Measurements from ENCODE around the gene PRKAR1A. TPM values are rescaled to one million over a fixed set of nuclear protein-coding genes. Genes with fewer than 3 reads are reported as not detected.

The PRKAR1A gene
- total RNA-seq, 2 donors from 2014 or later, result 296 to 409 TPM

DNA sequence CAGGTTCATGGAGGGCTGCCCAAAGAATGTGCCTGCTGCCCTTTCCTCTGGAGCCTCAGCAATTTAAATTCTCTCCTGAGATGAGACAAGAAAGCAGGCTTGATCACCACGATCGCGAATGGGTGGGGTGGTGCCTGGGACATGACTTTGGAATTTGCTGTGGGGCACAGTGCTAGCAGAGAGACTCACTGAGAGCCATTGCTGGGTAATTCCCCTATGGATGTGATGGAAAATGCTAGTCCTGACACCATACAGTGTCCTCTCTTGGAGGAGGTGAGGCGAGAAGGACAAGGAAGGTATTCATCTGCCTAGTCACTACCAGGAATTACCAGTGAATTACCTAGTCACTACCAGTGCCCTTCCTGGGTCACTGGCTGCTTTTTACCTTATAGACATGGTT lies 73.4 kb downstream of the PRKAR1A start:
- WGBS, result 84% methylated on average over 4 of the region's 4 CpGs
- DNase-seq (ENCODE audit: low spot score), result no peak
- H3K4me3 ChIP-seq, result no peak overlapping the region
- TF ChIP-seq POLR2AphosphoS5 (IDR thresholded peaks at IDR 0.05) (no peak), POLR2A (IDR thresholded peaks at IDR 0.05) (no peak)
- H3K36me3 ChIP-seq, result no peaks in the 10 kb centered on the region
- no peaks in the 10 kb centered on the region for H3K27me3 ChIP-seq (replicated peaks; ENCODE audit: insufficient read depth)
- no peak overlapping the region for H3K27ac ChIP-seq
- no peaks in the 10 kb centered on the region for H3K9me3 ChIP-seq
- intact Hi-C loops (cut with DNase I), result no loop called here
- no peaks in the 10 kb centered on the region for H3K4me1 ChIP-seq (replicated peaks)

DNA sequence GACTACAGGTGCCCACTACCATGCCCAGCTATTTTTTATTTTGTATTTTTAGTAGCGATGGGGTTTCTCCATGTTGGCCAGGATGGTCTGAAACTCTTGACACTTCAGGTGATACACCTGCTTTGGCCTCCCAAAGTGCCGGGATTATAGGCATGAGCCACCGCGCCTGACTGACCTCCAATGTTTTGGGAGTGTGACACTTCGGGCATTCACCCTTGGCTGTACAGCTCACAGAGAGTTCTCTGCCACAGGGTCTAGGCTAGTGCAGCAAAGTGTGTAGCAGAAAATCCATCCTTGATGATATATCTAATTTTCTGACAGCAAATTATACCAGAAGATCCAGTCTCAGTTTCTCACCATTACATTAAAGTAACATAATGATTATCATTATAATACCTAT lies 74.8 kb downstream of the PRKAR1A start:
- no peak overlapping the region for H3K4me3 ChIP-seq
- no peak overlapping the region for H3K27ac ChIP-seq
- no peak for DNase-seq (ENCODE audit: low spot score)
- H3K27me3 ChIP-seq (replicated peaks; ENCODE audit: insufficient read depth), result no peaks in the 10 kb centered on the region
- no peaks in the 10 kb centered on the region for H3K9me3 ChIP-seq
- 99% methylated on average over 5 of the region's 5 CpGs for WGBS
- no peaks in the 10 kb centered on the region for H3K36me3 ChIP-seq
- no peak for TF ChIP-seq POLR2AphosphoS5 (IDR thresholded peaks at IDR 0.05)
- TF ChIP-seq POLR2A (IDR thresholded peaks at IDR 0.05), result no peak
- TF ChIP-seq, protein P1, sequence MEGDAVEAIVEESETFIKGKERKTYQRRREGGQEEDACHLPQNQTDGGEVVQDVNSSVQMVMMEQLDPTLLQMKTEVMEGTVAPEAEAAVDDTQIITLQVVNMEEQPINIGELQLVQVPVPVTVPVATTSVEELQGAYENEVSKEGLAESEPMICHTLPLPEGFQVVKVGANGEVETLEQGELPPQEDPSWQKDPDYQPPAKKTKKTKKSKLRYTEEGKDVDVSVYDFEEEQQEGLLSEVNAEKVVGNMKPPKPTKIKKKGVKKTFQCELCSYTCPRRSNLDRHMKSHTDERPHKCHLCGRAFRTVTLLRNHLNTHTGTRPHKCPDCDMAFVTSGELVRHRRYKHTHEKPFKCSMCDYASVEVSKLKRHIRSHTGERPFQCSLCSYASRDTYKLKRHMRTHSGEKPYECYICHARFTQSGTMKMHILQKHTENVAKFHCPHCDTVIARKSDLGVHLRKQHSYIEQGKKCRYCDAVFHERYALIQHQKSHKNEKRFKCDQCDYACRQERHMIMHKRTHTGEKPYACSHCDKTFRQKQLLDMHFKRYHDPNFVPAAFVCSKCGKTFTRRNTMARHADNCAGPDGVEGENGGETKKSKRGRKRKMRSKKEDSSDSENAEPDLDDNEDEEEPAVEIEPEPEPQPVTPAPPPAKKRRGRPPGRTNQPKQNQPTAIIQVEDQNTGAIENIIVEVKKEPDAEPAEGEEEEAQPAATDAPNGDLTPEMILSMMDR (IDR thresholded peaks at IDR 0.05), result no peak
- intact Hi-C loops (cut with DNase I), result no loop called here
- no peaks in the 10 kb centered on the region for H3K4me1 ChIP-seq (replicated peaks)

DNA sequence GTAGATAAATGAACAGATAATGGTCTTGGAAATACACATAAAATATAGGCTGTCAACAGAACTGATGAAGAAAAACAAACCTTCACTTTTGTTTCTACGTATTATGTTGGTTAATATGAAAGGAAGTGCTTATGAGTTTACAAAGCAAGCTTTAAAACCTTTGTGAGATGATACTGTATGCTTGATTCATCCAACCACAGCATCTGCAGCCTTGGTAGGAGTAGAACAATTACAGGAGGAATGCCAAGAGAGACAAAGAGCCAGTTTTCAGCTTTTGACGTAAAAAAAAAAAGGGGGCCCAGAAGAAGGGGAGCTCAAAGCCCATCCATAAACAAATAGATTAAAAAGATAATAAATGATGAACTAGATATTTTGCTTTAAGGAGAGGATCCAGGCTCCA lies 75.6 kb downstream of the PRKAR1A start:
- H3K4me1 ChIP-seq (replicated peaks), result no peaks in the 10 kb centered on the region
- H3K27me3 ChIP-seq (replicated peaks; ENCODE audit: insufficient read depth), result no peaks in the 10 kb centered on the region
- DNase-seq (ENCODE audit: low spot score), result no peak
- no peaks in the 10 kb centered on the region for H3K36me3 ChIP-seq
- 52% methylated on average over 2 of the region's 2 CpGs for WGBS
- intact Hi-C loops (cut with DNase I), result no loop called here
- no peak overlapping the region for H3K27ac ChIP-seq
- no peak for TF ChIP-seq POLR2AphosphoS5 (IDR thresholded peaks at IDR 0.05)
- TF ChIP-seq POLR2A (IDR thresholded peaks at IDR 0.05), result no peak
- TF ChIP-seq, protein P1 (IDR thresholded peaks at IDR 0.05), result no peak
- no peaks in the 10 kb centered on the region for H3K9me3 ChIP-seq
- no peak overlapping the region for H3K4me3 ChIP-seq

DNA sequence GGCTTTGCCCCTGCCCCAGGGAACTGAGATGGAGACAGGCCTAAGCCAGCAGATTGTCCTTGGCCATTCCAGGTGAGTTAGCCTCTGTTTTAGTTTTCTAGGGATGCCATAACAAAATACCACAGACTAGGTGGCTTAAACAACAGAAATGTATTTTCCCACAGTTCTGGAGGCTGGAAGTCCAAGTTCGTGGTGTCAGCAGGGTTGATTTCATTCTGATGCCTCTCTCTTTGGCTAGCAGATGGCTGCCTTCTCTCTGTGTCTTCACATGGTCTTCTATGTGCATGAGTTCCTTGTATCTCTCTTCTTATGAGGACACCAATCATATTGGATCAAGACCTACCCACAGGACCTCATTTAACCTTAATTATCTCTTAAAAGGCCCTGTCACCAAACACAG lies 76.1 kb downstream of the PRKAR1A start:
- Histone ChIP-seq H3K9me3 (no peaks in the 10 kb centered on the region), H3K4me3 (no peak overlapping the region), H3K4me1 (replicated peaks) (no peaks in the 10 kb centered on the region), H3K27me3 (replicated peaks; ENCODE audit: insufficient read depth) (no peaks in the 10 kb centered on the region), H3K36me3 (no peaks in the 10 kb centered on the region), H3K27ac (no peak overlapping the region)
- intact Hi-C loops (cut with DNase I), result no loop called here
- DNase-seq (ENCODE audit: low spot score), result no peak
- WGBS, result 100% methylated on average over 1 of the region's 1 CpG
- TF ChIP-seq POLR2A (IDR thresholded peaks at IDR 0.05), result no peak
- no peak for TF ChIP-seq POLR2AphosphoS5 (IDR thresholded peaks at IDR 0.05)
- TF ChIP-seq, protein P1 (IDR thresholded peaks at IDR 0.05), result no peak

DNA sequence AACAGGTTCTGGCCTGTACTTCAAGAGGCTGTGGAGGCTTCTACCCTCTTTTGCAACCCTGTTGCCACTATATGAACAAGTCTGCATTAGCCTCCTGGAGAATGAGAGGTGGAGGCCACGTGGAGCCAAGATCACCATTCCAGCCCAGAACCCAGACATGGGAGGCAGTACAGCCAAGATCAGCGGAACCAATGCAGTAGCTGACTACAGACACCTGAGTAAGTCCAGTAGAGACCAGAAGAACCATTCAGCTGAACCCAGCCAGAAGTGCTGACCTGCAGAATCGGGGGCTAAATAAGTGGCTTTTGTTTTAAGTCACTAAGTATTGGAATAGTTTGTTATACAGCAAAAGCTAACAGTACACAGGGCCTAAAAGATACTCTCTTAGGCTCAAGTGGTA lies 76.9 kb downstream of the PRKAR1A start:
- no peaks in the 10 kb centered on the region for H3K27me3 ChIP-seq (replicated peaks; ENCODE audit: insufficient read depth)
- WGBS, result 95% methylated on average over 3 of the region's 3 CpGs
- no peak overlapping the region for H3K4me3 ChIP-seq
- H3K9me3 ChIP-seq, result no peaks in the 10 kb centered on the region
- intact Hi-C loops (cut with DNase I), result no loop called here
- no peak for DNase-seq (ENCODE audit: low spot score)
- H3K27ac ChIP-seq, result no peak overlapping the region
- no peaks in the 10 kb centered on the region for H3K36me3 ChIP-seq
- TF ChIP-seq POLR2AphosphoS5 (IDR thresholded peaks at IDR 0.05) (no peak), POLR2A (IDR thresholded peaks at IDR 0.05) (no peak)
- TF ChIP-seq, protein P1 (IDR thresholded peaks at IDR 0.05), result no peak
- H3K4me1 ChIP-seq (replicated peaks), result no peaks in the 10 kb centered on the region

Data from prostate gland (tissue), 2 donors.